B cell (primary cell): ENCODE measurements around the gene FOXP3. TPM values are rescaled to one million over a fixed set of nuclear protein-coding genes. Genes with fewer than 3 reads are reported as not detected.

ENCODE experiments used
- ATAC-seq: fragments of 200-7000 bp; cut with Tn5 transposase; one replicate; pipeline ENCODE4 v1.10.0; 2021; ENCODE audit warnings: low read depth, mild to moderate bottlenecking, moderate number of reproducible peaks, moderate library complexity
- CTCF ChIA-PET: fragments of 350-600 bp; sonication (Branson Sonifier 250); formaldehyde crosslinking; loops from one replicate; lab custom pipeline; 2021; ENCODE audit warnings: antibody characterized with exemption, inconsistent platforms; lab: Charles Lee
- POLR2A ChIA-PET: fragments of 350-600 bp; sonication (Branson Sonifier 250); formaldehyde crosslinking; loops from one replicate; lab custom pipeline; 2021; ENCODE audit warnings: antibody characterized with exemption; lab: Charles Lee
- DNase-seq: peaks from one replicate; pipeline ENCODE4 v3.0.0; 2013
- H2AFZ ChIP-seq: 2 replicates; pipeline ENCODE4 v1.6.1; 2012; ENCODE audit warnings: mild to moderate bottlenecking, low read depth, low read length; ENCODE audit not compliant: insufficient read depth, poor library complexity, severe bottlenecking
- H3K27ac ChIP-seq, 2 donors: 1 replicate in 1 of 2; 2 replicates in 1 of 2; pipeline ENCODE4 v1.5.1; 2012 to 2013; ENCODE audit warnings: low read length in 2 of 2, mild to moderate bottlenecking in 2 of 2, moderate library complexity in 1 of 2
- H3K27me3 ChIP-seq, 4 experiments: fragments of 200-600 bp in 1 of 4; sonication (generic) in 1 of 4; replicated peaks in 1 of 4; 1 replicate in 2 of 4; 2 replicates in 2 of 4; pipeline versions ENCODE4 v1.6.1 to v1.7.0; 2013 to 2016; ENCODE audit warnings: low read length in 3 of 4, mild to moderate bottlenecking in 2 of 4, mixed read lengths in 1 of 4, moderate library complexity in 1 of 4; ENCODE audit not compliant: insufficient read depth in 4 of 4, control insufficient read depth in 3 of 4; ENCODE audit errors: control extremely low read depth in 1 of 4
- H3K36me3 ChIP-seq, 2 experiments: replicated peaks in 1 of 2; 1 replicate in 1 of 2; 2 replicates in 1 of 2; pipeline versions ENCODE4 v1.6.1 to v1.7.1; 2013; ENCODE audit warnings: low read length in 1 of 2; ENCODE audit not compliant: insufficient read depth in 2 of 2, control insufficient read depth in 1 of 2; ENCODE audit errors: control extremely low read depth in 1 of 2, extremely low read depth in 1 of 2
- H3K4me1 ChIP-seq, 2 donors: fragments of 200-600 bp in 1 of 2; sonication (generic) in 1 of 2; 1 replicate in 1 of 2; 2 replicates in 1 of 2; pipeline versions ENCODE4 v1.5.1 to v1.6.1; 2013 to 2017; ENCODE audit warnings: low read length in 2 of 2; ENCODE audit not compliant: control insufficient read depth in 2 of 2, insufficient read depth in 2 of 2
- H3K4me2 ChIP-seq: replicated peaks from 2 replicates; pipeline ENCODE3; 2012; ENCODE audit warnings: mild to moderate bottlenecking, low read depth, low read length; ENCODE audit not compliant: poor library complexity, severe bottlenecking
- H3K4me3 ChIP-seq, 5 experiments: fragments of 200-600 bp in 1 of 5; sonication (generic) in 1 of 5; 1 replicate in 3 of 5; 2 replicates in 2 of 5; pipeline versions ENCODE4 v1.5.1 to v1.7.0; 2011 to 2016; ENCODE audit warnings: low read length in 4 of 5, mild to moderate bottlenecking in 4 of 5, low read depth in 2 of 5, control low read depth in 1 of 5, moderate library complexity in 1 of 5; ENCODE audit not compliant: insufficient read depth in 1 of 5; ENCODE audit errors: control extremely low read depth in 1 of 5, extremely low read depth in 1 of 5
- H3K79me2 ChIP-seq: fragments of 200-600 bp; sonication (generic); one replicate; pipeline ENCODE4 v1.6.0; 2016; ENCODE audit warnings: low read length; ENCODE audit not compliant: control insufficient read depth, insufficient read depth
- H3K9ac ChIP-seq: fragments of 200-600 bp; sonication (generic); 2 replicates; pipeline ENCODE4 v1.6.1; 2017; ENCODE audit warnings: mild to moderate bottlenecking, low read length, moderate library complexity
- H3K9me3 ChIP-seq, 3 donors: one replicate each; pipeline versions ENCODE4 v1.6.1 to v1.7.1; 2013; ENCODE audit warnings: low read length in 2 of 3; ENCODE audit not compliant: control insufficient read depth in 2 of 3, insufficient read depth in 1 of 3; ENCODE audit errors: control extremely low read depth in 1 of 3
- H4K20me1 ChIP-seq: 2 replicates; pipeline ENCODE4 v1.6.0; 2012; ENCODE audit warnings: mild to moderate bottlenecking, low read length; ENCODE audit not compliant: insufficient read depth, control insufficient read depth, poor library complexity, severe bottlenecking
- H3K27ac Mint-ChIP-seq: one replicate; pipeline ENCODE4 v1.8.0; 2021; ENCODE audit warnings: mixed read lengths
- H3K27me3 Mint-ChIP-seq: one replicate; pipeline ENCODE4 v1.8.0; 2021; ENCODE audit warnings: mixed read lengths
- H3K4me1 Mint-ChIP-seq: one replicate; pipeline ENCODE4 v1.8.0; 2021; ENCODE audit warnings: mixed read lengths
- H3K4me3 Mint-ChIP-seq: one replicate; pipeline ENCODE4 v1.8.0; 2021; ENCODE audit warnings: mixed read lengths
- H3K9me3 Mint-ChIP-seq: one replicate; pipeline ENCODE4 v1.8.0; 2022; ENCODE audit warnings: mixed read lengths; ENCODE audit not compliant: insufficient read depth
- CTCF ChIP-seq: fragments of 200-600 bp; IDR thresholded peaks from one replicate; pipeline ENCODE4 v1.8.0; 2022; ENCODE audit warnings: antibody characterized with exemption, mild to moderate bottlenecking
- EZH2 ChIP-seq: IDR thresholded peaks from 2 replicates; pipeline ENCODE4 v1.6.1; 2012; ENCODE audit warnings: borderline replicate concordance, low read depth, mild to moderate bottlenecking, moderate library complexity, low read length; ENCODE audit not compliant: insufficient read depth, poor library complexity, severe bottlenecking
- WGBS: methylation state at CpG from one replicate; pipeline ENCODE4 v1.1.5; 2013; ENCODE audit warnings: missing lambda C conversion rate; ENCODE audit not compliant: insufficient coverage; 5-methylcytosine and 5-hydroxymethylcytosine counted together
- intact Hi-C: fragments of 100-400 bp; cut with micrococcal nuclease; formaldehyde crosslinking; loops from one replicate; pipeline ENCODE4 v1.10.0; 2022
- polyA plus RNA-seq: library from polyadenylated mRNA; depleted of rRNA; stranded (reverse); fragments of >200 nt; gene quantifications from 2 replicates; pipeline ENCODE4 v1.2.3, GENCODE V29; 2012
- total RNA-seq, 2 donors: library from RNA; stranded (reverse); fragments of 120-200 nt in 1 of 2; gene quantifications; 1 replicate in 1 of 2; 2 replicates in 1 of 2; pipeline versions ENCODE4 v1.2.3 to v1.2.4, GENCODE V29; 2013 to 2022

FOXP3 gene
- total and polyA plus RNA-seq, 2 donors (not counting 1 experiment from before 2014, with no cell fraction given), result 0.03 TPM; not detected in 1

GRCh38 chrX:49212209-49212608, 52.3 kb downstream of the FOXP3 start:
- POLR2A ChIA-PET, result no interaction called here
- no CpG with 5 or more reads among the region's 2 CpGs for WGBS

GRCh38 chrX:49211074-49211473, 53.4 kb downstream of the FOXP3 start:
- Histone ChIP-seq H3K9me3 (no peaks in the 10 kb centered on the region), H2AFZ (no peak overlapping the region), H3K4me3 (no peak overlapping the region), H3K27me3 (no peaks in the 10 kb centered on the region), H3K27ac (no peak overlapping the region), H3K79me2 (no peaks in the 10 kb centered on the region), H4K20me1 (no peaks in the 10 kb centered on the region), H3K4me1 (no peaks in the 10 kb centered on the region), H3K36me3 (no peaks in the 10 kb centered on the region), H3K9ac (no peak overlapping the region), H3K4me2 (no peak overlapping the region)
- Mint-ChIP-seq H3K27ac (no peak overlapping the region), H3K4me1 (no peaks in the 10 kb centered on the region), H3K27me3 (no peaks in the 10 kb centered on the region), H3K4me3 (no peak overlapping the region), H3K9me3 (no peaks in the 10 kb centered on the region)
- TF ChIP-seq EZH2 (no peak), CTCF (no peak)
- CTCF ChIA-PET, result no interaction called here
- no peak for DNase-seq
- WGBS, result 100% methylated on average over 1 of the region's 9 CpGs
- no peak for ATAC-seq
- POLR2A ChIA-PET, result no interaction called here
- intact Hi-C loops, result no loop called here

More at GRCh38 chrX:49212209-49212608, 52.3 kb downstream of the FOXP3 start:
- Mint-ChIP-seq H3K27me3 (no peaks in the 10 kb centered on the region), H3K4me1 (no peaks in the 10 kb centered on the region), H3K9me3 (no peaks in the 10 kb centered on the region), H3K27ac (no peak overlapping the region), H3K4me3 (no peak overlapping the region)
- intact Hi-C loops, result no loop called here
- no peaks in the 10 kb centered on the region for H3K27me3 ChIP-seq
- CTCF ChIA-PET, result no interaction called here
- TF ChIP-seq CTCF (no peak), EZH2 (no peak)
- DNase-seq, result no peak
- H3K27ac ChIP-seq, result no peak overlapping the region
- H3K4me3 ChIP-seq, result no peak overlapping the region
- no peaks in the 10 kb centered on the region for H3K79me2 ChIP-seq
- no peaks in the 10 kb centered on the region for H4K20me1 ChIP-seq
- H3K9ac ChIP-seq, result no peak overlapping the region
- no peak for ATAC-seq
- no peak overlapping the region for H2AFZ ChIP-seq
- no peaks in the 10 kb centered on the region for H3K36me3 ChIP-seq
- no peak overlapping the region for H3K4me2 ChIP-seq
- no peaks in the 10 kb centered on the region for H3K4me1 ChIP-seq
- H3K9me3 ChIP-seq, result no peaks in the 10 kb centered on the region
